Kidney tubule cell (primary cell): Measurements from ENCODE around the gene C12orf75.
"Not testable (repeated sequence)": the region's sequence is repeated elsewhere in the genome, so short reads cannot be mapped to it uniquely, and the experiment has no call there.

ENCODE experiments used
- DNase-seq: peaks from one replicate; pipeline ENCODE4 v3.0.0-alpha.2; 2018; ENCODE audit warnings: low spot score

Gene C12orf75

DNA sequence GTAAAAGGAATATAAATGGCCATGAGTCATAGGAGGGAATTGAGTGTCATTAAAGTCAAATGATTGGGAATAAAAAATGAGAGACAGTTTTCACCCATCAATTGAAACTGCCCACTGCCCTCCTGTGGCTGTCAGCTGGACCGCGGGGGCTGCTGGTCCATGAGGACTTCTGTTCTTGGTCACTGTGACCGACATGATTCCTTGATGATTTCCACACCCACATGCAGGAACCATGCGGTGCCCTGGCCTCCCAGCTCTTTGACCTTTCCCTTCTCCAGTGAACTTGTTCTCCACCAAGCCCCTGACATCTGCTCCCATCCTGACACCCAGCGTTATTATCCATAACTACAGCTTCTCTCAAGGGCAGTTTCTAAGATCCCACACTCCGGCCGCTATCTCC lies 48.4 kb downstream of the C12orf75 start:
- no peak for DNase-seq

DNA sequence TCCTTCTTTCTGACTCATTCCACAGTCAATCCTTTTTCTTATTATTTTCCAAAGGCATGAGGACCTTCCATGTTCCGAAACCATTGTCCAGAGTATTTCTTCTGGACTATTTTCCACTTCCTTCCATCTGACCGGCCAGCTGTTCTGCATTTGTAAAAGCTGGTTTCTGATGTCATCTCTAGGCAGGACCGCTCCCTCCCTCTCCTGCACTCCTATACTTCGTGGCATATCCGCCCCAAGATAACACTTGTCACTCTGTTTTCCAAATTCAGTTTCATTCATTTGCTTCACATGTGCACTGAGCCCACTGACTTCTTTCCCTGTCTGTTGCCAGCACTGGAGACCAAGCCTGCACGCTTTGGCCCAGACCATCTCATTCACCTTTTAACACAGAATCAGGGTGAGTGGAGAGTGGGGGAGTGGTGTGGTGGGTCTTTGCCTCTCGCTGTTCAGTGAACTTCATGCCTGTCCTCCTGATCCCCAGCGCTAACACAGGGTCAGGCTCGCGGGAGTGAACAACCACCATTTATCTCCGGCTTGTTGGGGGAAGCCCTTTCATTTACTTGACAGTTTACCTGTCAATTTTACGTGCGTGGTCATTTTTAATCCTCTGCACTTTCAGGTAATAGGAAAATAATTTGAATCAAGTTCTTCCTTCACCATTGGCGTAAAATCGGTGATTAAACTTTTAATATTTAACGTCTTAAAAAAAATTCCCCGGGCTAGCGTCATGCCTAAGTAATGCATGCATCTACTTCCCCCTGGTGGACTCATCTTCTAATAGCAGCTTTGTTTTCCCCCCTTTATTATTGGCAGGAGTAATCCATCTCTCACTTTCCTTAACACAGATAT lies 52.5 kb downstream of the C12orf75 start:
- DNase-seq = peak; percentile 85

DNA sequence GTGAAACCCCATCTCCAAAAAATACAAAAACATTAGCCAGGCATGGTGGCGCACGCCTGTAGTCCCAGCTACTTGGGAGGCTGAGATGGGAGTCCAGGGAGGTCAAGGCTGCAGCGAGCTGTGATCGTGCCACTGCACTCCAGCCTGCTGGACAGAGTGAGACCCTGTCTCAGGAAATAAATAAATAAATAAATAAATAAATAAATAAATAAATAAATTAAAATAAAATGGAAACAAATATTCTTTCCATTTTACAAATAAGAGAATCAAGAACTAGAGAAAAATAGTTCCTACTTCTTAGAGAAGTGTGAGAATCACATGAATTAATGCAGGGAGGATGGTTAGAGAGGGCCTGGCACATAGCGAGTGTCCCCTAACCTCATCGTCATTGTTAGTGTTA lies 53.7 kb downstream of the C12orf75 start:
- DNase-seq = no peak

DNA sequence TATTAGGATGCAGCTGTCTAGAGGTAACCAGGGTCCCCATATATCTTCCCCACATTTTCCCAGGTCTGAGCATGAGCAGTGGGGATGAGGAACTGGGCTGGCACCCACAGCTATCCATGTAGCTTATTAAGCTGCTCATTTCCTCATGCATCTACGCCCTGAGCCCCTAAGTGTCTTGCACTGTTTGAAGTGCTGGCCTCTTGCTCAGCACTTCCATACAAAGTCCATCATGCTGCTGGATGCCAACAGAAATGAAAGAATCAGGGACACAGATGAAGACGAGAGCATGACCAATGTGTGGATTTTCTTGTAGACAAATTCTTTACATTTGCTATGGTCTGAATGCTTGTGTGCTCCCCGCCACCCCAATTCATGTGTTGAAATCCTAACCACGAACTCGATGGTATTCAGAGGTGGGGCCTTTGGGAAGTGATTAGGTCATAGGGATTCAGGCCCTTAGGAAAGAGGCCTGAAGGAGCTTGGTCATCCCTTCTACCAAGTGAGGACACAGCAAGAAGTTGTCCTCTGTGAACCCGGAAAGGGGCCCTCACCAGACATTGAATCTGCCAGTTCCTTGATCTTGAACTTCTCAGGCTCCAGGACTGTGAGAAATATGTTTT lies 54.5 kb downstream of the C12orf75 start:
- no peak for DNase-seq

DNA sequence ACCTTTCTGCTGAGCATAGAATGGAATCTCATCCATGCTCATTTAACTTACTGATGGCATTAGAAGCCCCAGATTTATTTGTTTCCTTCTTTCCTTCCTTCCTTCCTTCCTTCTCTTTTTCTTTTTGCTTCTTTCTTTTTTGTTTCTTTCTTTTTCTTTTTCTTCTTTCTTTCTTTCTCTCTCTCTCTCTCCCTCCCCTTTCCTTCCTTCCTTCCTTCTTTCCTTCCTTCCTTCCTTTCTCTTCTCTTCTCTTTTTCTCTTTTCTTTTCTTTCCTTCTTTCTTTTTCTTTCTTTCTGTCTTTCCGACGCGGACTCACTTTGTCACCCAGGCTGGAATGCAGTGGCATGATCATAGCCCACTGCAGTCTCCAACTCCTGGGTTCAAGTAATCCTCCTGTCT lies 55.9 kb downstream of the C12orf75 start:
- no peak for DNase-seq

DNA sequence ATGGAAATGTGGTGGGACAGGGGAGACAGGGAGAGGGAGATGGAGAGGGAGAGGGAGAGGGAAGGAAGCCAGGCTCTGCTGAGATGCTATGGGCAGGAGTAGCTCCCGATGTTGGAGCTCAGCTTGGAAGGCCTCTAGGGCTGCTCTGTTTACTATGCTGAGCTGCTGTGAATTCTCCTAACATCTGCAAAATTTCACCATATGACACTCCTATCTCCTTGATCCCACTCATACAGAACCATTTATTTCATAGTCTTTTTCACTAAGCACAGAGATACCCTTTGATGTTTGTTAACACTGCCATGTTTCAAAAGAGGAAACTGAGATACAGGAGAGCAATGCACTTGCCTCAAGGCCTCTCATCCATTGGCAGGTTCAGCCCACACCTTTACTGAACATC lies 60.7 kb downstream of the C12orf75 start:
- no peak for DNase-seq

DNA sequence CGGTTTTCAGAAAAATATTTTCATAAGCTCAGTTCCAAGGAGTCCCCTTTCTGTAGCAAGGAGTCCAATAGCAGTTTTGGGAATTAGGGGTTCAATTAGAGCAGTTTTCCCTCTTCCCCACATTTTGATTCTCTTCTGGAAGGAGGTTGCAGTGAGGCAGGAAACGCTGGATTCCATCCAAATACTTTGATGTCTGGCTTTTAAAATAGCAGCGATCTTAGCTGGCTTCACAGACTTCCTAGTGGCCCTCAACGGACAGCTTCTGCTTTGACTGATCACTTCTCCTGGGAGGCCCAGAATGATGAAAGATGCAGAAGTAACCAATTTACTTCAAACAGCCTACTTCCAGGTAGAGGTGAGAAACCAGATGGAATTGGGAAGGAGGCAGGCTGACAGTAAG lies 63.1 kb downstream of the C12orf75 start:
- DNase-seq = peak; percentile 28

DNA sequence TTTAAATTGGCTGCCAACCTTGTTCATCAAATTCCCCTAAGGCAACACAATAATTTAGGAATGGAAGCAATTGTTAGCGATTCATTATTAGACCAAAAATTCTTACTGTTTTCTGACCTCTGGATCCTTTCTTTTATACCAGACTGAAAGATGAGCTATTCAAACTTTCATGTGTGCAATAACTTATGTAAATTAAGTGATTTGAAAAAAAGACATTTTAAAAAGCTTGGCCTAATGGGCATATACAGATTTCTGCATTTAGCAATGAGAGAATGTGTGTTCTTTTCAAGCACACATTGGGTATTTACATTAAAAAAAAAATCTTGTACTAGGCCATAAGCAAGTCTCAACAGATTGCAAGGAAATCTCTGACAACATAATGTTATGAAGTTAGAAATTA lies 65.5 kb downstream of the C12orf75 start:
- no peak for DNase-seq

DNA sequence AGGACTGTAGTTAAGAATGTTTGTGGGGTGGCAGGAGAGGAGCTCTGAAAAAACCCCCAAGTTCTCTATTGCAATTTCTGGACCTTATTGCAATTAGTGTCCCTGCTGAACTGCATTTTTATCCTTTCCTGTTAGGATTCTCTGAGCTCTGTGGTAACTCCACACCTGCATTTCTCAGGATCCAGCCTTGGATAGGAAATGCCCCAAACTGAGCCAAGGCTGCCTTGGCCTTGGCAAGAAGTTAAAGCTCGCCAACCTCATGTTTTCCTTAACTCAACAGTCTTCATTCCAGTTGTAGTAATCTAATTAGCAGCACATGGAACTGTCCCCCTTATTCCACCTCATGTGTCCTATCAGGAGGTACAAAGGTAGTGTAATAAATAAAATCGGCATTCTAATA lies 66.5 kb downstream of the C12orf75 start:
- no peak for DNase-seq

DNA sequence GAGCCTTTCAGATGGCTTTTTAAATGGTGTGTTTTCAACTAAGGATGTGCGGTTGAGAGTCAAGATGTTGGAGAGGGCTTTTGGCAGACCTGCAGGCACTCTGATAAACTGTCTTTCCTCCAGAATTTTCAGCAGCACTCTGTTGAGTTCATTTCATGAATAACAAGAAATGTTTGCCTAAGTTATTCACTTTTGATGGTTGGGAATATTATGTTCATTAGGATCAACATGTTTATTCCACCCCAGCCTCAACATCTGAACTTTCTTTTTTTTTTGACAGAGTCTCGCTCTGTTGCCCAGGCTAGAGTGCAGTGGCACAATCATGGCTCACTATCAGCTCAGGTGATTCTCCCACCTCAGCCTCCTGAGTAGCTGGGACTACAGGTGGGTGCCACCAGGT lies 68.4 kb downstream of the C12orf75 start:
- DNase-seq = no peak

DNA sequence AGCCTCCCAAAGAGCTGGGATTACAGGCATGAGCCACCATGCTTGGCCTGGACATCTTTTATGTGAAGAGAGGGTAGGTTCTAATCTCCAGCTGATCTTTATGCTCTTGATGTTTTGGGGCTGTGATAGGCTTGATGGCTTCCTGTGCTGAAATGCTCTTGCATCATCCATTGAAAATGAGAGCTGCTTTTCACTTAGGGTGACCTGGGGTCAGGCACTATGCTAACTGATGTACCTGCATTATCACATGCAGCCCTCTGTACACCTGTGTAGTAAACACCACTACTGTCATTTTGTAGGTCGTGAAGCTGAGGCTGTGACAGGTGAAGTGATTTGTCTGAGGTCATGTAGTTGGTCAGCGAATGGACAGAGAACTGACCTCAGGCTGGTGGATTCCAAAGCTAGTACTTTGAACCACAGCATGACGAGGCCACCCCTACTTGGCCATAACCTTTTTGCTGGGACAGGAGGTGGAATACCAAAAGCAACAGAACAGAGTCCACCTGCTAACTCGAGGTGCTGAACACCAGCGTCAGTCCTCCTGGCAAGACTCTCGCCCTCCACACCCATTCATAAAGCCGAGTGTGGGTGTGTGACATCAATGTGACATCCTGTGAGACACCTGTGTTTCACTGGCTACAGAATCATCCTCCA lies 69.1 kb downstream of the C12orf75 start:
- DNase-seq = no peak

DNA sequence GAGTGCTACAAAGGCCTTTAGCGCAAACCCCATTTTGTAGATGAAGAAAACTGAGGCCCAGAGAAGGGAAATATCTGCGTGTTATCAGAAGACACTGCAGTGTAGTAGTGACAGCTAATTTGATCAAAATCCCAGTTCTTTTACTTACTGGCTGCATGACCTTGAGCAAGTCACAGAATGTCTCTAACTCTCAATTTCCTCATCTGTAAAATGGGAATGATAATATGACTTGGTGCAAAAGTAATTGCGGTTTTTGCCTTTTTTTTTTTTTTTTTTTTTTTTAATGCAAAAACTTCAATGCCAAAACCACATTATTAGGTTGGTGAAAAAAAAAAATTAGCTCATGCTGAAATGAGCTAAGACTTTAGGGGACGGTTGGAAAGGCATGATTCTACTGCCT lies 69.7 kb downstream of the C12orf75 start:
- DNase-seq = no peak

DNA sequence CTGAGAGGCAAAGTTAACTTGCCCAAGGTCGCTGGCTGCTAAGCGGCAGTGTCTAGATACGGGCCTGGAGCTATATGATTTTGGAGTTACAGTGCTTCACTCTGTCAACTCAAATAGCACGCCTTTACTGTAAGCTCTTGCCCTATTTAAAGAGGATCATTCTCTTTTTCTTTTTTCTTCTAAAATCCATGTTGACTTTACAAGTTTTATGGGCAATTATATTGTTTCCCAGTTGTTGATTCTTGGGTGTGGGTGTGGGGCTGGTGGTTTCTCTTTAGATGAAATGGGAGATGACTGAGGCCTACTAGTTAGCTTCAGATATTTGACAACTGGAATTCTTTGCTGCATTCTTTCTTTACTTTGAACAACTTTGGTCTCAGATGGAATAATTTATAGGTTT lies 70.7 kb downstream of the C12orf75 start:
- no peak for DNase-seq

DNA sequence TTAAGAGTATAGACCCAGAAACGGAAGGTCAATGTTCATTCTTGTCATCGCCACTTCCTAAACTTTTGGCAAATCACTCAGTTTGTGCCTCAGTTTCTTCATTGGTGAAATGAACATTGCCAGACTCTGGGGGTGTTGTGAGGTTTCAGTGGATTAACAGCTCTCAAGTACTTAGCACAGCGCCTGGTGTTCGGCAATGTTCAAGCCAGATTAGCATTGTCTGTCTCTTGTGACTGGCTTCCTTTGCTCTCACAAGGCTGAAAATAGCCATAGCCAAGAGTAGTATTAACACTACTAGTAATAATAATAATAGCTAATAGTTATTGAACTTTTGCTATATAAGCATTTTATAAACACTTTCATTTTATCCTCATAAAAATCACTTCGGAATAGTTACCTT lies 71.9 kb downstream of the C12orf75 start:
- DNase-seq = no peak

DNA sequence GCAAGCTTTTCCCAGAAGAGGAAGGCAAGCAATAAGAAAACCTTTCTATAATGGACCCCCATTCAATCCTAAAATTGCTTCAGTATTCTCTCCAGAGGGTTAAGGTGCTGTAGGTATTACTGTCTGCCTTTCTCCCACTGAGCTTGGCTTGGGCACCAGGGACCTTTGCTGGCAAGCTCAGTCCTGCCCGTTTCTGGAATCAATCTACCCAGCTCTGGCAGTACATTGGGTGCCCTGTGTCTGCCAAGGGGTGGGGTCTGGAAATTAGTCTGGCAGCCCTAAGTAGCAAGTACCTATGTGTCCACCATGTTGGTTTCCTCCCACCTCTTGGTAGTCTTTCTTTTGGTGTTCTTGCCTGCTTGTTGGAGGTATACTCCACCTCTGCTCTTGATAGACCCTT lies 72.6 kb downstream of the C12orf75 start:
- no peak for DNase-seq

DNA sequence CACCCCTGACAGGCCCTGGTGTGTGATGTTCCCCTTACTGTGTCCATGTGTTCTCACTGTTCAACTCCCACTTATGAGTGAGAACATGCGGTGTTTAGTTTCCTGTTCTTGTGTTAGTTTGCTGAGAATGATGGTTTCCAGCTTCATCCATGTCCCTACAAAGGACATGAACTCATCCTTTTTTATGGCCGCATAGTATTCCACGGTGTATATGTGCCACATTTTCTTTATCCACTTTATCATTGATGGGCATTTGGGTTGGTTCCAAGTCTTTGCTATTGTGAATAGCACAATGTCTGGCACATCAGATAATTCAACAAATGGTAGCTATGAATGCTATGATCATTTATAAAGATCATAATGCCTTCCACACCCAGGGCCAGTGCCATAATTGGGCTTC lies 73.6 kb downstream of the C12orf75 start:
- not testable (repeated sequence) for DNase-seq

DNA sequence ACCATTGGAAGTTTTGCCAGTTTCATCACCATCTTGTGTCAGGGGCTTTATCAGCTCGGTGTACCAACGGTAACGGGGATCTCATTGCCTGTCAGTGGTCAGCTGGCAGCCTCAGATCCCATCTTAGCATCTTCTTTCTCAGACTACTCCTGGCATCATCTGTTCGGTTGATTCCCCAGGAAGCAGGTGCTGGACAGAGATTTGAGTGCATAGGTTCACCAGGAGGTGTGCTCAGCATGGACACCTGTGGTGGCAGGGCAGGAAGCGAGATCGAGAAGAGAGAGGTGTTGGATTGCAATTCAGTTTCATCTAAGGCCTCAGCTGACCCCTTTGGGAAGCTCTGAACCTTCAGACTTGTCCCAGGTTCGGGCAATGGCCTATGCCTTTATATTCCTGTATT lies 76.0 kb downstream of the C12orf75 start:
- DNase-seq = no peak

DNA sequence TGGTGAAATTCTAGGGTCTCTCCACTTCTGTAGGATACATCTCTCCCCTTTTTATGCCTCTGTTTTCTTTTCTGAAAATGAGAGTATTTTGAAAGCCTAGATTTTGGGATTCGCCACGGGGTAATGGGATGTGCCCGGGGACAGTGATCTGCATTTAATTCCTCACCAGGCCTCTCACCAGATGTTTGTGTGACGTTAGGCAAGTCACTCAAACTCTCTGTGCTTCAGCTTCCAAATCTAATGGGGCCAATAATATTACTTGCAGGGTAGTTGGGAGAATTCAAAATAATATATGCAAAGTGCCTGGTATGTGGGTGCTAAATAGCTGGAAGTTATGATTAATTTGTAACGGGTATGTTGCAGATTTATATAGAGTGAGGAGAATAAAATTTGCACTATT lies 78.8 kb downstream of the C12orf75 start:
- DNase-seq = no peak

DNA sequence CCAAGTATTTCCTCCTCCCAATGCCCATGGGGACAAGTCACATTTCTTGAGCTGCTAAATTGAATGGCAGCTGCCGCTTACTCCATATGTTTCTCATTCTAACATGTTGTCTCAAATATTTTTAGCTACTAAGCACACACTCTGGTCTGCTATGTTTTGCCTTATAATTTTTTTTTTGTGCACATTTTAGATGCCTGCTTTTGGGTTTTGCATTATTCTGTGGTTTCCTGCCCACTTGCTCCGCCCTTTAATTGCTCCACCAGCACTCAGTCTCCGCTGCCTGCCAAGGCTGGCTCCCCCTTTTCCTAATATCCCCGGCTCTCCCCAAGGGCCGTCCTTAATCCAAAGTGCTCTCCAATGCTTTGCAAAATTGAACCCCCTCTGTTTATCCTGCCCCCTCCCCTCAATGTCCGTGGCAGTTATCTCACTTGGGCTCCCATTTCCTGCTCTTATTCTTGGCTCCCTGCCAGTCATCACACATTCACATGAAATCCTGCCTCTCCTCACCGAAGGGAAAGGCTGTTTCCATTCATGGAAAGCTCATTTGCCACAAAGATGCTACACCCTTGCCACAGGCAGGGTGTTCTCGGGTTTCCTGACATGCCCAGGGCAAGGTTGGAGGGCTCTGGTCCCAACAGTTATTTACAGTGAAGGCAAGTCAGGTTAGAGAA lies 79.4 kb downstream of the C12orf75 start:
- DNase-seq = peak; percentile 17

DNA sequence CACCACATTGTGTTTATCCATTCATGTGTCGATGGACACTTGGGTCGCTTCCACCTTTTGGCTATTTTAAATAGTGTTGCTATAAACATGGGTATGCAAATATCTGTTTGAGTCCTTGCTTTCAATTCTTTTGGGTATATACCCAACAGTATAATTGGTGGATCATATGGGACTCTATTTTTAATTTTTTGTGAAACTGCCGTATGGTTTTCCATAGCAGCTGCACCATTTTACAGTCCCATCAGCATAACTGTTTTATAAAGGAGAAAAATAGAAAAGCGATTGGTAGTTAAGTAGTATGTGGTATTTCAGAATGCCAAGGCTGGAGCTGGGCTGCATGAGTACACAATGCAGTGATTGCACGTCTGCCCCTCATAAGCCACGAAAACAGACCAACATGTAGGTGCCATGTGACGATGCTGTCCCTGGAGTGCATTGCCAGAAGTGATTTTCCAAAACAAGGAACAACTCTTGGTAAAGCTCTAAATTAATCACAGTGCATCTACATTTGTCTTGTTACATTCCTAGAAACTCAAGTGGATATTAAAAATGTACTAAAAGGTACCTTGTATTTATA lies 83.5 kb downstream of the C12orf75 start:
- no peak for DNase-seq

DNA sequence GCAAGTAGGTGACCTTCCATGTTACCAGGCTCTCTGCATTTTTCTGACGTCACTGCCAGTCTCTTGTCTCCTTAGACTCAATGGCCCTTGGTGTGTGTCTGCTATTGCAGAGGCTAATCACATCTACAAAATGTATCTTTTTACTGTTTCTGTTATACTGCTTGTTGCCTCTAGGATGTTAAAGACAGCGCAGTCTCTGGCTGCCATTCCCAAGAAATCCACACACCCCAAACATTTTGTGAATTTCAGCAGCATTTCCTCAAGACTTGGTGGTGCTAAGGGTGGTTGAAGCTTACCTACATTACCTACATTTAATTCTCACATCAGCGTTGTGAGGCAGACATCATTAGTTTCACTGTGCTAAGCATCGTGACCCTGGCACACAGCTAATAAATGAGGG lies 87.2 kb downstream of the C12orf75 start:
- DNase-seq = no peak

DNA sequence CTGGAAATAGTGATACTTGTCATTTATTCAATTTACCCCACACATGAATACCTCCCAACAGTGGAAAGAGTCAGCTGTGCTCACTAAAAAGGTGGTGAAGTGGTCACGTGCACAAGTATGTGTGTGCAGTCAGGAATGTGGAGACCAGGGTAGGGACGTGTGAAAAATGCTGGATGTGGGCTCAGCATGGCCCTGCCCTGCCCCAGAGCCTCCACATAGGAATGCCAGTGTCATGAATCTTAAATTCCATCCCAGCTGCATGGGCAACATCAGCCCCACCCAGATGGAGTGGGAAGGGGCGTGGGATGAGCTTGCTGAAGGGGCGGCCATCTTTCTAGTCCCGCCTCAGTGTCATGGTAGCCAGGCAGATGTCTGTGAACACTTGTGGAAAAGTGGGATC lies 87.7 kb downstream of the C12orf75 start:
- DNase-seq = peak; percentile 97
